ENCODE results near the gene PAPSS1. TPM values are rescaled to one million over a fixed set of nuclear protein-coding genes. Genes with fewer than 3 reads are reported as not detected.
"Not testable (repeated sequence)": the region's sequence is repeated elsewhere in the genome, so short reads cannot be mapped to it uniquely, and the experiment has no call there.

PAPSS1 gene
- total and polyA plus RNA-seq, 3 donors from 2014 or later = 32.8 to 42.4 (median 33.6) TPM

DNA sequence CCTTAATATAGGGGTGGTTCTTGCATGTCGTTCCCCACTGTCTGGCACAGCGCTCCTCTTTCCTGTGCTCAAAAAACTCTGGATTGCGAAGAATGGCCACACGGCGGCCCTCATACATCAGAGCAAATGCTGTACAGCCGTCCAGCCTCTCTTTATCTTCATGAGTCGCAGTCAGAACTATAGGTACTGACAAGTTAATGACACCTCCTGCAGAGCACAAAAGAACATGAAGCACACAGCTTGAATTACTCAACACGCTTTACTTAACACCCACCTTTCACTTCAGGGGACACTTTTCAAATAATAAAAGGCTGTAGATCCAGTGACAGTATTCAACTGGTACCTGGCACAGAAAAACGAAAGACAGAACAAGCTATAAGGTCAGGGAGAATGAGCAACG lies 65.3 kb downstream of the PAPSS1 start:
- WGBS, 2 donors = 78 to 89% methylated on average over 10 of the region's 10 CpGs
- Histone ChIP-seq H3K4me3 (no peak overlapping the region), H3K36me3 (ENCODE audit: low read depth, missing control alignments) (no peaks in the 10 kb centered on the region), H3K27me3 (no peaks in the 10 kb centered on the region), H3K9me3 (no peaks in the 10 kb centered on the region), H3K27ac (no peak overlapping the region), H3K4me1 (no peaks in the 10 kb centered on the region)
- intact Hi-C loops (cut with DNase I; ENCODE audit: low total_unique reads) = no loop called here
- DNase-seq = no peak
- TF ChIP-seq POLR2A (IDR thresholded peaks at IDR 0.05) (no peak), CTCF (IDR thresholded peaks at IDR 0.05) (no peak)

- H3K4me1 ChIP-seq; H3K27me3 ChIP-seq; intact Hi-C loops (cut with DNase I; ENCODE audit: low total_unique reads); H3K9me3 ChIP-seq; H3K36me3 ChIP-seq (ENCODE audit: low read depth, missing control alignments); H3K27ac ChIP-seq; H3K4me3 ChIP-seq; DNase-seq: not testable (repeated sequence)
- WGBS, 2 donors = 91% methylated on average over 3 of the region's 3 CpGs
Measured at GRCh38 chr4:107651408-107651807, 68.6 kb downstream of the PAPSS1 start.

DNA sequence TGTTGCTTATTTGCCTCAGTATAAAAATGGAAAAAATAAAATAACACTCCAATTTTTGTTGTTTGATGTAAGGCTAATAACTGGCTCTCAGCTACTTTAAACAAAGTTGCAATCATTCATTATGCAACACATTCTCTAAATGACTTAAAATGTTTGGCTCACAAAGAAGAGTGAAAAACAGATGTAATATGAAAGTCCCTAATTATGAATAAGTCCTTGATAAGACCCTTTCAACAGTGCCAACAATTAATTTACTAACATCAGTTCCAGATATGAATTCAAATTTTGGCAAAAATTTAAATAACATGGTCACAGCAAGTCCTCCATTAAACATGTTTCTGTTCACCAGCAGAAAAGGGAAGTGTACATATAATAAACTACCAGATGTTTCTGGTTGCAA lies 69.8 kb downstream of the PAPSS1 start:
- no peaks in the 10 kb centered on the region for H3K4me1 ChIP-seq
- H3K27ac ChIP-seq = no peak overlapping the region
- TF ChIP-seq CTCF (IDR thresholded peaks at IDR 0.05) (no peak), POLR2A (IDR thresholded peaks at IDR 0.05) (no peak)
- no peaks in the 10 kb centered on the region for H3K9me3 ChIP-seq
- no peak overlapping the region for H3K4me3 ChIP-seq
- H3K36me3 ChIP-seq (ENCODE audit: low read depth, missing control alignments) = no peaks in the 10 kb centered on the region
- no peaks in the 10 kb centered on the region for H3K27me3 ChIP-seq
- DNase-seq = no peak
- intact Hi-C loops (cut with DNase I; ENCODE audit: low total_unique reads) = no loop called here

GRCh38 chr4:107648178-107648991 lies 71.6 kb downstream of the PAPSS1 start:
- Histone ChIP-seq H3K36me3 (ENCODE audit: low read depth, missing control alignments) (no peaks in the 10 kb centered on the region), H3K27ac (no peak overlapping the region), H3K27me3 (no peaks in the 10 kb centered on the region), H3K4me3 (no peak overlapping the region), H3K4me1 (no peaks in the 10 kb centered on the region), H3K9me3 (no peaks in the 10 kb centered on the region)
- intact Hi-C loops (cut with DNase I; ENCODE audit: low total_unique reads) = no loop called here
- WGBS, 2 donors = 90 to 91% methylated on average over 8 of the region's 8 CpGs
- no peak for TF ChIP-seq CTCF (IDR thresholded peaks at IDR 0.05)
- TF ChIP-seq POLR2A (IDR thresholded peaks at IDR 0.05) = no peak
- no peak for DNase-seq

DNA sequence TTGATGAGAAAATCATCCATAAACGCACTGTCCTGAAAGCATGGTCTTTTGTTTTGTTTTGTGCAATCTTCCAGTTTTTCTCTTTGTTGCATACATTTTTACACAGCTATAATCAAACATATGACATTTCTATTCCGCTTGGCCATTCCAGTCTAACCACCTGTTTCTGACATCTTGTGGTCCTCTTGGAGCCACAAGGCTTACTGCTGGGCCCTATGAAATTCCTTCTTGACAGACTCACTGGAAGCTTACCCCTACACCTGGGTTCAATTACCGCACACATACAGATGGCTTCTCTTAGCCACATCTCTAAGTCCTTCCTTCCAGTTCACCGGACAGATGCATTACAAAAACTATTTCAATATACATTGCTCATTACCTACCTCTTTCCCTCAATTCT lies 72.4 kb downstream of the PAPSS1 start:
- 94 to 97% methylated on average over 4 of the region's 4 CpGs for WGBS, 2 donors
- no peak for DNase-seq
- Histone ChIP-seq H3K4me3 (no peak overlapping the region), H3K27ac (no peak overlapping the region), H3K36me3 (ENCODE audit: low read depth, missing control alignments) (no peaks in the 10 kb centered on the region), H3K9me3 (no peaks in the 10 kb centered on the region), H3K27me3 (no peaks in the 10 kb centered on the region), H3K4me1 (no peaks in the 10 kb centered on the region)
- intact Hi-C loops (cut with DNase I; ENCODE audit: low total_unique reads) = no loop called here
- no peak for TF ChIP-seq POLR2A (IDR thresholded peaks at IDR 0.05)
- no peak for TF ChIP-seq CTCF (IDR thresholded peaks at IDR 0.05)
